HCT116 (cell line): ENCODE data around the gene SIRT7. TPM values are rescaled to one million over a fixed set of nuclear protein-coding genes. Genes with fewer than 3 reads are reported as not detected.

Experiments used
- ATAC-seq: fragments of 200-7000 bp; cut with Tn5 transposase; 2 replicates; pipeline ENCODE4 v1.9.1; 2020; ENCODE audit warnings: mild to moderate bottlenecking, moderate library complexity
- BruUV-seq: library from RNA; stranded (reverse); fragments of 400-500 nt; replicated peaks from 2 replicates; lab custom pipeline; 2021; lab: Mats Ljungman, UMichigan
- CTCF ChIA-PET: fragments of 300-600 bp; sonication (Branson Sonifier 250); formaldehyde crosslinking; loops from one replicate; lab custom pipeline; 2021; ENCODE audit warnings: antibody characterized with exemption; lab: Charles Lee
- POLR2A ChIA-PET: fragments of 300-600, 350-600 bp; sonication (Branson Sonifier 250); formaldehyde crosslinking; loops from one replicate; lab custom pipeline; 2021; ENCODE audit warnings: antibody characterized with exemption; lab: Charles Lee
- RAD21 ChIA-PET, 2 experiments: fragments of 300-600 bp; sonication (Branson Sonifier 250); formaldehyde crosslinking; loops; one replicate each; lab custom pipeline; 2023; ENCODE audit warnings: low total read pairs in 2 of 2; ENCODE audit not compliant: uncharacterized antibody in 2 of 2, unreplicated experiment in 2 of 2, low non-redundant PET in 1 of 2; lab: Charles Lee
- DNase-seq: peaks from one replicate; pipeline ENCODE4 v3.0.0-alpha.2; 2010; ENCODE audit warnings: low read depth, low spot score
- H2AFZ ChIP-seq: fragments of 200-600 bp; shearing (Covaris generic), sonication (generic); 2 replicates; pipeline ENCODE4 v1.6.1; 2017; ENCODE audit warnings: low read depth, mixed run types, mixed read lengths, antibody characterized with exemption, low read length; ENCODE audit not compliant: poor library complexity, severe bottlenecking
- H3K27ac ChIP-seq: 2 replicates; pipeline ENCODE4 v1.5.1; 2012; ENCODE audit warnings: low read depth, low read length
- H3K27me3 ChIP-seq: fragments of 200-600 bp; sonication (generic); 2 replicates; pipeline ENCODE4 v1.6.1; 2016; ENCODE audit warnings: mixed run types, low read length, mixed read lengths; ENCODE audit not compliant: insufficient read depth
- H3K36me3 ChIP-seq, 2 experiments: fragments of 200-500 bp in 1 of 2; fragments of 200-600 bp in 1 of 2; sonication (Bioruptor generic) in 1 of 2; sonication (generic) in 1 of 2; 2 replicates each; pipeline versions ENCODE4 v1.5.1 to v1.6.1; 2014 to 2016; ENCODE audit warnings: low read length in 2 of 2, inconsistent platforms in 1 of 2, mixed read lengths in 1 of 2, mixed run types in 1 of 2; ENCODE audit not compliant: insufficient read depth in 2 of 2, control insufficient read depth in 1 of 2
- H3K4me1 ChIP-seq, 2 experiments: fragments of 200-600 bp in 1 of 2; sonication (generic) in 1 of 2; 2 replicates each; pipeline versions ENCODE4 v1.5.1 to v1.6.1; 2012 to 2017; ENCODE audit warnings: low read length in 2 of 2, inconsistent platforms in 1 of 2, mild to moderate bottlenecking in 1 of 2, mixed read lengths in 1 of 2, mixed run types in 1 of 2, moderate library complexity in 1 of 2; ENCODE audit not compliant: insufficient read depth in 2 of 2, control insufficient read depth in 1 of 2
- H3K4me2 ChIP-seq: fragments of 200-600 bp; sonication (generic); 2 replicates; pipeline ENCODE4 v1.6.1; 2017; ENCODE audit warnings: mixed run types, low read length, mixed read lengths
- H3K4me3 ChIP-seq, 2 experiments: fragments of 200-600 bp in 1 of 2; sonication (generic) in 1 of 2; replicated peaks in 1 of 2; 2 replicates each; pipeline ENCODE4 v1.5.1; 2011 to 2016; ENCODE audit warnings: low read length in 2 of 2, control low read depth in 1 of 2, low read depth in 1 of 2, mild to moderate bottlenecking in 1 of 2, mixed read lengths in 1 of 2, mixed run types in 1 of 2
- H3K79me2 ChIP-seq: fragments of 200-600 bp; sonication (generic); 2 replicates; pipeline ENCODE4 v1.6.1; 2017; ENCODE audit warnings: mild to moderate bottlenecking, mixed run types, low read length, moderate library complexity, mixed read lengths; ENCODE audit not compliant: insufficient read depth
- H3K9ac ChIP-seq: fragments of 200-600 bp; sonication (generic); 2 replicates; pipeline ENCODE4 v1.6.1; 2016; ENCODE audit warnings: low read length, mixed read lengths
- H3K9me2 ChIP-seq: fragments of 200-600 bp; sonication (generic), shearing (Covaris generic); 2 replicates; pipeline ENCODE4 v1.6.1; 2017; ENCODE audit warnings: mixed run types, mild to moderate bottlenecking, moderate library complexity; ENCODE audit not compliant: insufficient read depth
- H3K9me3 ChIP-seq, 2 experiments: fragments of 200-500 bp in 1 of 2; fragments of 200-600 bp in 1 of 2; sonication (Bioruptor generic) in 1 of 2; sonication (generic) in 1 of 2; 2 replicates each; pipeline ENCODE4 v1.6.1; 2014 to 2017; ENCODE audit warnings: low read length in 2 of 2, mixed read lengths in 2 of 2, inconsistent platforms in 1 of 2, low read depth in 1 of 2, mild to moderate bottlenecking in 1 of 2, mixed run types in 1 of 2, moderate library complexity in 1 of 2; ENCODE audit not compliant: control insufficient read depth in 1 of 2, insufficient read depth in 1 of 2
- H4K20me1 ChIP-seq: fragments of 200-600 bp; sonication (generic), shearing (Covaris generic); 2 replicates; pipeline ENCODE4 v1.6.1; 2017; ENCODE audit warnings: mixed run types, mild to moderate bottlenecking, moderate library complexity; ENCODE audit not compliant: insufficient read depth
- EGR1 ChIP-seq: IDR thresholded peaks from 2 replicates; pipeline ENCODE4 v1.6.1; 2012; ENCODE audit warnings: low read depth
- ELF1 ChIP-seq: IDR thresholded peaks from 2 replicates; pipeline ENCODE4 v1.6.1; 2012; ENCODE audit warnings: low read depth, borderline replicate concordance
- ZNF274 ChIP-seq: fragments of 200-500 bp; sonication (Bioruptor generic); IDR thresholded peaks from 2 replicates; pipeline ENCODE4 v1.6.1; 2014; ENCODE audit warnings: mild to moderate bottlenecking, low read depth, low read length, inconsistent platforms
- intact Hi-C: fragments of 100-400 bp; cut with micrococcal nuclease; formaldehyde crosslinking; loops from 2 replicates; pipeline ENCODE4 v1.10.0; 2022
- total RNA-seq: library from RNA; stranded (reverse); gene quantifications from one replicate; pipeline ENCODE4 v1.2.1, GENCODE V29; 2021; ENCODE audit not compliant: unreplicated experiment
- TF ChIP-seq, protein P1 (sequence below), 3 experiments: fragments of 200-600 bp in 1 of 3; sonication (generic) in 1 of 3; IDR thresholded peaks in 2 of 3; conservative IDR thresholded peaks in 1 of 3; 2 replicates each; pipeline ENCODE4 v1.5.1; 2012 to 2017; ENCODE audit warnings: low read depth in 2 of 3, low read length in 2 of 3, antibody characterized with exemption in 1 of 3, borderline replicate concordance in 1 of 3, control low read depth in 1 of 3, mild to moderate bottlenecking in 1 of 3, mixed read lengths in 1 of 3, mixed run types in 1 of 3, moderate library complexity in 1 of 3; ENCODE audit not compliant: insufficient read depth in 1 of 3

The SIRT7 gene
- total RNA-seq, 1 experiment from 2014 or later = 62.6 TPM

DNA sequence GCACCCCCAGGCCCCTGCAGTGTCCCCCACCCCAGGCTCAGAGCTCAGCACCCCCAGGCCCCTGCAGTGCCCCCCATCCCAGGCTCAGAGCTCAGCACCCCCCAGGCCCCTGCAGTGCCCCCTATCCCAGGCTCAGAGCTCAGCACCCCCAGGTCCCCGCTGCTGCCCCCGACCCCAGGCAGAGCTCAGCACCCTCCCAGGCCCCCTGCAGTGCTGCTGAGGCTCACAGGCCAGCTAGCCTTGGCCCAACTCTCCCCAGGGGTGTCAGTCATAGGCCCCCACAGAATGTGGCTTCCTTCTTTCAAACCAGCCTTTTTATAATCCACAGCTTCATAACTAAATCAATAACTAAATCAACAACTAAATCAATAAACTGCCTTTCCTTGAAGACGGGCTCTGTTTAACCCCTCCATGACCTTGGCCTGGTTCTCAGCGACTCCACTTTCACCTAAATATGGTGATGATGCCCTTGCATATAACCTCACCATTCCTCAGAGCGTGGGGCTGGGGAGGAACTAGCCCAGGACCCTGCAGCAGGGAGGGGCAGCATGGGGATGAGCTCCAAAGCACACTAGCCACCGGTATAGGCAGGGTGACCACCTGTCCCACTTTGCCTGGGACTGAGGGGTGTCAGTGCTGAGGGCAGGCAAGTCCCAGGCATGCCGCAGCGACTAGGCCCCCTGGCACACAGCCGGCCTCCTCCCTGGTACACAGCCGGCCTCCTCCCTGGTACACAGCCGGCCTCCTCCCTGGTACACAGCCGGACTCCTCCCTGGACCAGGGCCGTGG lies 38.0 kb upstream of the SIRT7 start:
- no peaks in the 10 kb centered on the region for H3K9me3 ChIP-seq
- peaks cover 11 to 22% of the 10 kb centered on the region in 2 experiments for H3K4me1 ChIP-seq
- H3K9ac ChIP-seq = no peak overlapping the region
- no TSS peak for BruUV-seq
- DNase-seq (no peak), ATAC-seq (no peak)
- no peaks in the 10 kb centered on the region for H3K36me3 ChIP-seq
- intact Hi-C loops = no loop called here
- ChIA-PET RAD21 (no interaction called here), POLR2A (interaction anchor here (0.6 to 2.9 kb wide), 2 partner anchors 11 to 12 kb away, joined by 3 to 8 read pairs; no protein-coding TSS in a partner anchor), CTCF (interaction anchor here (1.9 kb wide), 1 partner anchor 66 kb away, joined by 8 read pairs; the partner anchor contains the start of genes CENPX and LRRC45)
- H3K27ac ChIP-seq = 0 out of 2 replicates have a peak overlapping the region, but pooled peaks have one; percentile 18
- no peak for TF ChIP-seq ZNF274
- TF ChIP-seq ELF1 = no peak
- TF ChIP-seq, protein P1, sequence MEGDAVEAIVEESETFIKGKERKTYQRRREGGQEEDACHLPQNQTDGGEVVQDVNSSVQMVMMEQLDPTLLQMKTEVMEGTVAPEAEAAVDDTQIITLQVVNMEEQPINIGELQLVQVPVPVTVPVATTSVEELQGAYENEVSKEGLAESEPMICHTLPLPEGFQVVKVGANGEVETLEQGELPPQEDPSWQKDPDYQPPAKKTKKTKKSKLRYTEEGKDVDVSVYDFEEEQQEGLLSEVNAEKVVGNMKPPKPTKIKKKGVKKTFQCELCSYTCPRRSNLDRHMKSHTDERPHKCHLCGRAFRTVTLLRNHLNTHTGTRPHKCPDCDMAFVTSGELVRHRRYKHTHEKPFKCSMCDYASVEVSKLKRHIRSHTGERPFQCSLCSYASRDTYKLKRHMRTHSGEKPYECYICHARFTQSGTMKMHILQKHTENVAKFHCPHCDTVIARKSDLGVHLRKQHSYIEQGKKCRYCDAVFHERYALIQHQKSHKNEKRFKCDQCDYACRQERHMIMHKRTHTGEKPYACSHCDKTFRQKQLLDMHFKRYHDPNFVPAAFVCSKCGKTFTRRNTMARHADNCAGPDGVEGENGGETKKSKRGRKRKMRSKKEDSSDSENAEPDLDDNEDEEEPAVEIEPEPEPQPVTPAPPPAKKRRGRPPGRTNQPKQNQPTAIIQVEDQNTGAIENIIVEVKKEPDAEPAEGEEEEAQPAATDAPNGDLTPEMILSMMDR (IDR thresholded peaks at IDR 0.05 in 2 of 3, conservative IDR thresholded peaks at IDR 0.05 in 1 of 3; ENCODE audit: borderline replicate concordance in 1 of 3, insufficient read depth in 1 of 3, low read depth in 2 of 3, low read length in 2 of 3) = no peak
- TF ChIP-seq EGR1 = no peak
- no peaks in the 10 kb centered on the region for H4K20me1 ChIP-seq
- H3K4me2 ChIP-seq = no peak overlapping the region
- H3K79me2 ChIP-seq = no peaks in the 10 kb centered on the region
- no peak overlapping the region for H2AFZ ChIP-seq
- no peaks in the 10 kb centered on the region for H3K27me3 ChIP-seq
- H3K9me2 ChIP-seq = no peaks in the 10 kb centered on the region
- no peak overlapping the region for H3K4me3 ChIP-seq
